ENCODE measurements around the gene NCBP2L. TPM values are rescaled to one million over a fixed set of nuclear protein-coding genes. Genes with fewer than 3 reads are reported as not detected.
A peak's percentile ranks its signal among the peaks of the same experiment; 100 is the strongest.

The NCBP2L gene
- not detected for total RNA-seq
- polyA plus RNA-seq (2013, experiment 1 of 2), result 0.06 TPM
- polyA plus RNA-seq (2013, experiment 2 of 2), result 0.08 TPM
- 0 to 0.25 (median 0) reads per million in 172 experiments for total RNA-seq

- intact Hi-C loops (cut with DNase I, micrococcal nuclease), result loop anchor here (1.0 to 10.0 kb wide), 10 partner anchors 50 to 880 kb away; partner anchors contain the start of genes MID2 (in 1 of the 2) and RBM41 (in 1 of the 2)
- ATAC-seq (ENCODE audit: poor library complexity) (no peak), DNase-seq (no peak)
- POLR2A ChIA-PET, result interaction anchor here (0.8 to 4.6 kb wide), 12 partner anchors 35 to 779 kb away, joined by 4 to 68 read pairs (median 10); partner anchors contain the start of gene PRPS1
- Histone ChIP-seq H3K4me1 (ENCODE audit: insufficient read depth, low read length) (peaks cover 20% of the 10 kb centered on the region), H3K4me3 (ENCODE audit: low read length) (peak within 1 kb of the TSS; percentile 72), H3K36me3 (ENCODE audit: insufficient read depth, low read length) (no peaks in the 10 kb centered on the region), H3K9me3 (ENCODE audit: control insufficient read depth in 1 of 2, insufficient read depth in 1 of 2, low read length in 2 of 2) (no peaks in the 10 kb centered on the region), H3K27me3 (ENCODE audit: control insufficient read depth in 1 of 2, insufficient read depth in 2 of 2, low read length in 2 of 2) (no peaks in the 10 kb centered on the region), H3K27ac (ENCODE audit: low read depth in 1 of 2, low read length in 2 of 2) (peak within 1 kb of the TSS in 1 of 2 donors; percentile 60)
- no peaks in the 10 kb centered on the region for H3K27me3 Mint-ChIP-seq
- H3K9me3 Mint-ChIP-seq, result no peaks in the 10 kb centered on the region
- H3K4me1 Mint-ChIP-seq (ENCODE audit: low read depth), result peaks cover 23% of the 10 kb centered on the region
- peak within 1 kb of the TSS; percentile 80 for H3K27ac Mint-ChIP-seq
- H3K4me3 Mint-ChIP-seq, result peak within 1 kb of the TSS; percentile 87
- CTCF ChIA-PET, result interaction anchor here (0.5 to 4.9 kb wide), 23 partner anchors 8 to 293 kb away, joined by 3 to 92 read pairs (median 4); partner anchors contain the start of gene PRPS1
- H3K36me3 Mint-ChIP-seq (ENCODE audit: low read depth), result peaks cover 10% of the 10 kb centered on the region
- TF ChIP-seq CTCF (IDR thresholded peaks at IDR 0.05), result no peak
Measured at GRCh38 chrX:107777536-107777832, at the start of gene NCBP2L. Gene NCBP2L, plus strand, starts transcription at chrX:107777733. Its CDS starts 16,488 bp downstream, at chrX:107794221.

DNA sequence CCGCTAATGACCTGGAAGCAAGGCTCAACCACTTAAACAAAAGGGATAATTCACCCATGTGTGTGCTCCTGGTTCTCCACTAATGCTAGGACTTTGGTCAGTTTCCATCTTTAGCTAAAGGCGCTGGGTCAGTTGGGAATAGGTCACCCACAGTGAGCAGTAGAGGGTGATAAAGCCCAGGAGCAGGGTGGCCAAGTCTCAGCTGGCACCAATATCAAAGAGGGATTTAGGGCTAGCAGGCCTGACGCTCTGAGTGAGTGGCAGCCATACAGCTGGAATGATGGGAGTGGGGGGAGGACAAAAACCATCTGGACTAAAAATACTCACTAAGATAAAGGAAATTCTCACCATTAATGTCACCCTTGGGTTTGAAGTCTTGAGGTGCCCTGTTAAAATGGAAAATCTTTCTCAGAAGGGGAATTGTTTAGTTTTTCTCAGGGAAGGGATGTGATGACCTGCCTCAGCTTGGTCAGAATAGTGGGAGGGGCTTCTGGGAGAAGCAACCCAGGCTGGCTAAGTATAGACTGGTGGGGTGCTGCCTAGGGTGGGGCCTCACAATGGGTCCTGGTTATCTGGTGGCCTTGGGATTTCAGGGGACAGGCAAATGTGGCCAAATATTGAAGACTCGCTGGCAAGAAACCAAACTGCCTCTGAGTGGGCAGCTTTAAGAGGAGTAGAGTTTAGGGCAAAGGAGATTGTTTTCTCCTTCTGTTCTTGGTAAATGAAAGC lies 49.0 kb upstream of the NCBP2L start:
- H3K36me3 Mint-ChIP-seq (ENCODE audit: low read depth), result no peaks in the 10 kb centered on the region
- ATAC-seq (ENCODE audit: poor library complexity) (no peak), DNase-seq (no peak)
- H3K27ac Mint-ChIP-seq, result no peak overlapping the region
- no peak overlapping the region for H3K4me3 Mint-ChIP-seq
- no peaks in the 10 kb centered on the region for H3K9me3 Mint-ChIP-seq
- TF ChIP-seq CTCF (IDR thresholded peaks at IDR 0.05), result no peak
- Histone ChIP-seq H3K9me3 (ENCODE audit: control insufficient read depth in 1 of 2, insufficient read depth in 1 of 2, low read length in 2 of 2) (no peaks in the 10 kb centered on the region), H3K4me1 (ENCODE audit: insufficient read depth, low read length) (no peaks in the 10 kb centered on the region), H3K4me3 (ENCODE audit: low read length) (no peak overlapping the region), H3K27me3 (ENCODE audit: control insufficient read depth in 1 of 2, insufficient read depth in 2 of 2, low read length in 2 of 2) (no peaks in the 10 kb centered on the region), H3K27ac (ENCODE audit: low read depth in 1 of 2, low read length in 2 of 2) (no peak overlapping the region), H3K36me3 (ENCODE audit: insufficient read depth, low read length) (no peaks in the 10 kb centered on the region)
- POLR2A ChIA-PET, result interaction anchor here (1.6 kb wide), 1 partner anchor 13 kb away, joined by 7 read pairs; no protein-coding TSS in a partner anchor
- no peaks in the 10 kb centered on the region for H3K27me3 Mint-ChIP-seq
- intact Hi-C loops (cut with DNase I, micrococcal nuclease), result no loop called here
- H3K4me1 Mint-ChIP-seq (ENCODE audit: low read depth), result no peaks in the 10 kb centered on the region
- CTCF ChIA-PET, result interaction anchor here (1.3 to 2.2 kb wide), 2 partner anchors 49 to 55 kb away, joined by 3 to 8 read pairs; partner anchors contain the start of gene NCBP2L

- no peak overlapping the region for H3K27ac ChIP-seq (ENCODE audit: low read depth in 1 of 2, low read length in 2 of 2)
- H3K36me3 ChIP-seq (ENCODE audit: insufficient read depth, low read length), result no peaks in the 10 kb centered on the region
- no peaks in the 10 kb centered on the region for H3K4me1 Mint-ChIP-seq (ENCODE audit: low read depth)
- DNase-seq (no peak), ATAC-seq (ENCODE audit: poor library complexity) (no peak)
- no peaks in the 10 kb centered on the region for H3K9me3 Mint-ChIP-seq
- no peaks in the 10 kb centered on the region for H3K4me1 ChIP-seq (ENCODE audit: insufficient read depth, low read length)
- H3K27me3 Mint-ChIP-seq, result no peaks in the 10 kb centered on the region
- no peak overlapping the region for H3K4me3 ChIP-seq (ENCODE audit: low read length)
- H3K4me3 Mint-ChIP-seq, result no peak overlapping the region
- no peak for TF ChIP-seq CTCF (IDR thresholded peaks at IDR 0.05)
- ChIA-PET CTCF (interaction anchor here (2.2 kb wide), 1 partner anchor 57 kb away, joined by 8 read pairs; no protein-coding TSS in a partner anchor), POLR2A (interaction anchor here (1.0 to 1.6 kb wide), 2 partner anchors 12 kb away, joined by 3 to 7 read pairs; no protein-coding TSS in a partner anchor)
- H3K27ac Mint-ChIP-seq, result no peak overlapping the region
- H3K27me3 ChIP-seq (ENCODE audit: control insufficient read depth in 1 of 2, insufficient read depth in 2 of 2, low read length in 2 of 2), result no peaks in the 10 kb centered on the region
- no peaks in the 10 kb centered on the region for H3K9me3 ChIP-seq (ENCODE audit: control insufficient read depth in 1 of 2, insufficient read depth in 1 of 2, low read length in 2 of 2)
- no peaks in the 10 kb centered on the region for H3K36me3 Mint-ChIP-seq (ENCODE audit: low read depth)
- intact Hi-C loops (cut with DNase I, micrococcal nuclease), result no loop called here
Measured at GRCh38 chrX:107729558-107730297, 47.8 kb upstream of the NCBP2L start.

Measured in CD4-positive, alpha-beta T cell (primary cell).